Gastroesophageal sphincter (tissue), 3 donors: Measurements from ENCODE around the gene STK33.

Experiments
- CTCF ChIP-seq, 4 experiments: fragments of 200-600 bp in 2 of 4; fragments of 450-650 bp in 2 of 4; sonication (generic) in 1 of 4; IDR thresholded peaks; one replicate each; pipeline ENCODE4 v1.5.1; 2017 to 2019; ENCODE audit warnings: antibody characterized with exemption in 4 of 4, mild to moderate bottlenecking in 2 of 4, moderate library complexity in 2 of 4
- POLR2A ChIP-seq, 2 donors: fragments of 450-650 bp; IDR thresholded peaks; one replicate each; pipeline ENCODE4 v1.6.1; 2017; ENCODE audit warnings: antibody characterized with exemption in 2 of 2, mild to moderate bottlenecking in 2 of 2, moderate library complexity in 1 of 2
- POLR2AphosphoS5 ChIP-seq: sonication (generic); formaldehyde crosslinking; IDR thresholded peaks from one replicate; pipeline ENCODE4 v1.6.1; 2017; ENCODE audit warnings: antibody characterized with exemption

- TF ChIP-seq POLR2AphosphoS5 (no peak), CTCF (IDR thresholded peaks at IDR 0.05) (no peak), POLR2A (IDR thresholded peaks at IDR 0.05) (no peak)
Observed at GRCh38 chr11:8368772-8369171, 225.3 kb downstream of the STK33 start.
